Ovary (tissue), 3 donors: ENCODE data around the gene USP32.

ENCODE experiments used
- EP300 ChIP-seq: sonication (generic); formaldehyde crosslinking; IDR thresholded peaks from one replicate; pipeline ENCODE4 v1.6.1; 2017; ENCODE audit warnings: antibody characterized with exemption
- POLR2A ChIP-seq: fragments of 450-650 bp; IDR thresholded peaks from one replicate; pipeline ENCODE4 v1.6.1; 2017; ENCODE audit warnings: antibody characterized with exemption, mild to moderate bottlenecking, moderate library complexity
- TF ChIP-seq, protein P1 (sequence below), 3 donors: fragments of 450-650 bp in 2 of 3; fragments of 200-600 bp in 1 of 3; IDR thresholded peaks; one replicate each; pipeline versions ENCODE4 v1.5.1 to v1.8.0; 2016 to 2022; ENCODE audit warnings: antibody characterized with exemption in 3 of 3, mild to moderate bottlenecking in 1 of 3
- donor health status: DM: no; HTN: no; CAD: no.

DNA sequence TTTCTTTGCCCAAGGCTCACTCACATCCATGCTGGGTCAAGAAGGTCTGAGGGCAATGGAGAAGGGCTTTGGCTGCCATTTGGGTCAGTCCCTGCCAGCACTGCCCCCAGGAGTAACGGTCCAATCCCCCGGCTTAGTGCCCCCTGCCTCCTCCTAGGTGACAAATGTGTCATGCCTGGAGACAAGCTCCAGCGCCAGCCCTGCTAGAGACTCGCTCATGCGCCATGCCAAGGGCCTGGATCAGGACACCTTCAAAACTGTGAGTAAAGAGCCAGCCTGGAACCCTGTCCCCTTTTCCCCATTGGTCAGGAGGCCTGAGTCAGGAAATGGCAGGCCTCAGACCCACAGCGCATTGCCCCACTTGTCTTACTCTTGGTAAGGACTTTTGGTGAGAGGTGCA, 33.7 kb upstream of the USP32 start:
- TF ChIP-seq POLR2A (no peak), EP300 (no peak)
- TF ChIP-seq, protein P1, sequence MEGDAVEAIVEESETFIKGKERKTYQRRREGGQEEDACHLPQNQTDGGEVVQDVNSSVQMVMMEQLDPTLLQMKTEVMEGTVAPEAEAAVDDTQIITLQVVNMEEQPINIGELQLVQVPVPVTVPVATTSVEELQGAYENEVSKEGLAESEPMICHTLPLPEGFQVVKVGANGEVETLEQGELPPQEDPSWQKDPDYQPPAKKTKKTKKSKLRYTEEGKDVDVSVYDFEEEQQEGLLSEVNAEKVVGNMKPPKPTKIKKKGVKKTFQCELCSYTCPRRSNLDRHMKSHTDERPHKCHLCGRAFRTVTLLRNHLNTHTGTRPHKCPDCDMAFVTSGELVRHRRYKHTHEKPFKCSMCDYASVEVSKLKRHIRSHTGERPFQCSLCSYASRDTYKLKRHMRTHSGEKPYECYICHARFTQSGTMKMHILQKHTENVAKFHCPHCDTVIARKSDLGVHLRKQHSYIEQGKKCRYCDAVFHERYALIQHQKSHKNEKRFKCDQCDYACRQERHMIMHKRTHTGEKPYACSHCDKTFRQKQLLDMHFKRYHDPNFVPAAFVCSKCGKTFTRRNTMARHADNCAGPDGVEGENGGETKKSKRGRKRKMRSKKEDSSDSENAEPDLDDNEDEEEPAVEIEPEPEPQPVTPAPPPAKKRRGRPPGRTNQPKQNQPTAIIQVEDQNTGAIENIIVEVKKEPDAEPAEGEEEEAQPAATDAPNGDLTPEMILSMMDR (IDR thresholded peaks at IDR 0.05) = no peak
